Stimulated activated CD4-positive, alpha-beta T cell treated with anti-CD3 and anti-CD28 coated beads, Interleukin-1b, Interleukin-23, amount 100 ng/mL, for 24 hours (primary cell): ENCODE measurements around the gene COL27A1.

Experiments used
- DNase-seq, 4 experiments: peaks; one replicate each; pipeline ENCODE4 v3.0.0-alpha.2; 2020; ENCODE audit warnings: low read depth in 4 of 4, low spot score in 1 of 4

COL27A1 gene

GRCh38 chr9:114336157-114336556 lies 180.8 kb downstream of the COL27A1 start:
- no peak for DNase-seq

DNA sequence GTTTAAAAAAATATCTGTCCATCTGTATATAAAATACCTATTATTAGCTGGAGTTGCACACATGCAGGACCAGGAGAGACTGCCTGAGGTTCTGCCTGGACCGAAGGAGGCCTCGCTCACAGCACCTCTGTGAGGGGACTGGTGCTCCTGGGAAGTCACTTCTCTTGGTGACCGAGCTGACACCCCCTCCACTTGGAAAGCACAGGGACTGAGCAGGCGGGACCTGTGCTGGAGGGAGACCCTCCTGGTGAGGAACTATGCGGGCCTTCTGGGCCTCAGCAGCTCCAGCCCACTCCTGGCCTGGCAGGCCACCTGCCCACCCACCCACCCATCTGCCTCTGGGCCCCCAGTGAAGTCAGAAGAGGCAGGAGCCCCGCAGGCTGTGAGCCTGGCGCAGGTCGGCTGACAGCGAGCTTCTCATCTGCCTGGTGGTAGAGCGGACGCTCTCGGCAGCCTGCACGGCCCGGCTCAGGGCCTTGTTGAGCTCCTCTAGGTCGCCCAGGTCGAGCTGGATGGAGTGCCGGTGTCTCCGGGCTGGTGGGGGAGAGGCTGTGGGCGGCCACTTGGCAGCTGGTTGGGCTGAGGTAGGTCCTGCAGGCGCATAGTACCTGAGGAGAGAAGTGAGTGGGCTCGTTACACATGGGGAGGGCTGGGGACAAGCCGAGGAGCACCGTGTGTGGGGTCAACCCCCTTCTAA lies 181.5 kb downstream of the COL27A1 start:
- DNase-seq, result no peak

GRCh38 chr9:114338187-114338586 lies 182.8 kb downstream of the COL27A1 start:
- DNase-seq, result no peak

DNA sequence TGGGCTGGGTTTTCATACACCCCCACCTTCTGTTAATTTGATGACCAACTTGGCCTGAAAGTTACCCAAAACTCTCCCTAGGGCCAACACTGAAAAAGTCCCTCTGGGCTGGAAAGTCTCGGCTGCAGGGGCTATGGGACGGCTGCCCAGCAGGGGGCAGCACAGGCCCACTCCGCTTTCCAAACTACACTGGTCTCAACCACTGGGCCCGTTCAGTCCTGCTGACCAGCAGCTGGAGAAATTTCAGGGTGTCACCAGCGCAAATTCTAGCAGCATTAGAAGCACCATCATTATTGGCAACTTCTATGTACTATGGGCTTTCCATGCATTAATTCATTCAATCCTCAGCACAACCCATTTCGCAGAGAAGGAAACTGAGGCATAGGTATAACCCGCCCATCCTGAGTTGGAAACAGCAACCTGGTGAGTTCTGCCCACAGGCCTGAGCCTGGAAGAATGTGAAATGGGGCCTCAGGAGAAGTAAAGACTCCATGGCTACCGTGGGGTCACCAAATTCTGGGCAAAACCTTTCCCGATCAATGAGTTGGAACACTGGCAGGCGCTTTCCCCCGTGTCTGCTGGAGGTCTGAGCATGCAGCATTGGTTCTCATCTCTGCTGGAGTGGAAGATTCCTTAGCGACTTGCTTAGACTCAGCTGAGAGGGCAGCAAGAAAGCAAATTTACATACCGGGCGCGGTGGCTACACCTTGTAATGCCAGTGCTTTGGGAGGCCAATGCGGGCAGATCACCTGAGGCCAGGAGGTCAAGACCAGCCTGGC lies 184.0 kb downstream of the COL27A1 start:
- peak in 3 of 4 experiments; percentile 30 to 48 (median 44) for DNase-seq

- DNase-seq, result no peak
These were observed 186.0 kb downstream of the COL27A1 start for GRCh38 chr9:114341152-114341830.

- no peak for DNase-seq
These were observed 186.7 kb downstream of the COL27A1 start for GRCh38 chr9:114341991-114342390.

DNA sequence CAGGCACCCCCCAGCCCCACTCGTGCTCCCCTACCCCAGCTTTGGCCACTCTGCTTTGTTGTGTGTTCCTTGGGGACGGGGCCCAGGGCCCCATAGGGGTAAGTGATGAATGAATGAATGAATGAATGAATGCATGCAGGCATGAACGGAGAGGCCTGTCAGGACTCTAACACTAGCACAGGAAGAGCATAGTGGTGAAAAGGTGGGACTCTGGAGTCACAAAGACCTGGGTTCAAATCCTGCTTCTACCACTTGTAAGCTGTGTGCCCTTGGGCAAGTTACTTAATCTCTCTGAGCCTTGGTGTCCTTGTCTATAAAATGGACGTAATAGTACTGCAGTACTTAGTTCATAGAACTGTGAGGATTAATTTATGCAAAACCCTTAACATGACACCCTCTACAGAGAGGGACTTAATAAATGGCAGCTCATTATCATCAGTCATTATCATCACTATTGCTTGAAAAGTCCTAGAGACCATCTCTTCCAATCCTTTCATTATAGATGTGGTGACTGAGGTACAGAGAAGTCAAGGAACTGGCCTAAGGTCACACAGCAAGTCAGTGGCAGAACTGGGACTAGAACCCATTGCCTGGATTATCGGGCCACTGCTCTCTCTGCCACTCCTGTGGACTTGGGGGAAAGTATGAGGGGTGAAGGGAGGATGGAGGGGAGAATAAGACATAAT lies 187.6 kb downstream of the COL27A1 start:
- DNase-seq, result no peak

DNA sequence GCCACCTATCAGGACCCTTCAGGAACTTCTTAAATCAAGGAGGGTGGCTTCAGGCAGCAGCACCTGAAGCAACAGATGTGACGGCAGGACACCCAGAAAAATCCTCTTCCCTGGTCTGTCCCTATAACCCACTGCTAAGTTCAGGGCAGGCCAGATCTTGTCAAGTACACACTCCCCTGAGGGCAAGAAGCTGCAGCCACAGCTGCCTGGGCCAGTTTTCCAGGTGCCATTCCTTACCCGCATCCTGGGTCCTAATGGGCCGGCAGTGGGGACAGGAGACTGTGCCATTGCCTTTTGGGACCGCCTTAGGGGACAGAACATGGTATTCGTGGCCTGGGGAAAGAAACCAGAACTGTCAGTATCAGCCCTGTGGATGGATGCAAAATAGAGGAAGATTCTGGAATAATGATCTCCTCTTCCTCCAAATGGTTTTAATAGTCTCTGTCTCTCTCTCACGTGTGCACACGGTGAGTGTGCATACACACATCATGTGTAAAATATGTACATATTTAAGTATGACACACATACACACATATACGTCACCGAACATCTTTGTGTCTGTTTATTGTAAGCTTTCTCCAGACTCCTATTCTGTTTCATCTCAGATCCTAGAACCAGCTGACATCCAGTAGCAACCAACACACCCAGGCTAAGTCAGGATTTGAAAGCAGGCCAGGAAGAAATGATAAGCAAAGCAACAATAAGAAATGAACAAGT lies 188.3 kb downstream of the COL27A1 start:
- DNase-seq, result no peak

- no peak for DNase-seq
These were observed 188.8 kb downstream of the COL27A1 start for GRCh38 chr9:114344188-114344566.

DNA sequence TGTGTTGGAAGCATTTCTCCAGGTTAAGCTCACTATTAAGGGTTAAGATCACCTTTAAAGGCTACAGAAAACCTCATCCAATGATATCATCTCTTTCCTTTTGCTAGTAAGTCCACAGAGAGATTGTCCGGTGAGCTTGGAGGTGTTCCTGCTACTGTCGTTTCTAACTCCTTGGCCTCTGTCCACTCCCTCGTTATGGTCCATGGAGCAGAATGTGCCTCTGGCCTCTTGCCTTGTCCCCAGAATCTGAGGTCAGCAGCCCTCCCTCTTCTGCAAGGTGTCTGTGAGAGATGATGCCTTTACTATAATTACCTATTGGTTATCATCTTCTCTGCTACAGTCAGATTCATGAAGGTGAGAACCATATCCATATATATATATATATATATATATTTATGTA lies 189.4 kb downstream of the COL27A1 start:
- no peak for DNase-seq

- no peak for DNase-seq
These were observed 190.2 kb downstream of the COL27A1 start for GRCh38 chr9:114345493-114346065.

GRCh38 chr9:114346146-114346545 lies 190.8 kb downstream of the COL27A1 start:
- no peak for DNase-seq

- DNase-seq, result no peak
These were observed 192.3 kb downstream of the COL27A1 start for GRCh38 chr9:114347675-114348074.

DNA sequence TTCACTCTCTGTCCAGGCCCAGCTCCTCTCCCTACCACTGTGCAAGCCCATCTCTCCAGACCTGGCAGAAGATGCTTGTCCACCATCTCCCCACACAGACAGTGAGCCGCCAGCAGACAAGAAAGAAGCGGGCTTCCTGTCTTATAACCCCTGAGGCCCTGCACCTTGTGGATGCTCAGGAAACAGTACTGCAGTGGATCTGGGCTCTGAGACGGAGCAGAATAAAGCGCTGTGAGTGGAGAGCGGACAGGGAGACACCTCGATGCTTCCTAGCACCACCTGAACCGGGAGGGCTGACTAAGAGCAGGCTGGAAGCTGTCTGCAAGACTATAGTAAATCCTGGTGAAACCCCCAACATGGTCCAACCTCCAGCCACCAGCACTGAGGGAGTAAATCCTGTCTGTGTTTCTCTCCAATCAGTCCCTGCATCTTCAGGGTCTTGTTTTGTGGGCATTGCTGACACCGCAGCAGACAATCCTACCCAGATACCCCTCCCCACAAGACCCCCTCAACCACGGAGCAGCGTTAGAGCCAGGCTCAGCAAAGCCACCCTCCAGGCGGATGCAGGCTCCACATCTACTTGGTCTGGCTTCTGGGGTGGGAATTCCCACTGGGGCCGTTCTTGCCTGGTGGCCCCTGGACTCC lies 193.0 kb downstream of the COL27A1 start:
- DNase-seq, result no peak

DNA sequence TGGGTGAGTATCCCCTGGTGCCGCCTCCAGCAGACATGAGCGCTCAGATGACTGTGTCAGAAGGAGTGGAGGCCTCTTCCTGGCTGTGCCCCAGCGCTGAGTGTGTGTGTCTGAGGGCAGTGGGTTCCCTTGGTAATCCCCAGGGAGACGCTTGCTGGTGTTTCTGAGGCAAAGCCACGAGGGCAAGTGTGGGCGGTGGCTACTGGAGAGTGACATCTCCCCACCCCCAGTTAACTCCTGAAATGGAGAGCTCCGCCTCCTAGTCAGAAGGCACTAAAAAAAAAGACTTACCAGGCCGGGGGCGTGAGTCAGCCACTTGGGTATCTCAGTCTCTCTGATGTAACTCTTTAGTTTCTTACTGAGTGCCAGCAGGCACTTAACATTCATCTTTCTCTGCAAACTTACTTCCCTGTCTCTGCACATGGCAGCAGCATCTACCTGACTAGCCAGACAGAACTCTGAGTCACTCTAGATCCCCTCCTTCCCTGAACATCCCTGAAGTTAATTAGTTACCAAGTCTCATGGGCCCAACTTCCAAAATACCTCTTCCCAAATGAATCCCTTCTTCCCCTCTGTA lies 193.7 kb downstream of the COL27A1 start:
- DNase-seq, result peak; percentile 61 to 90 (median 73)

GRCh38 chr9:114349713-114350480 lies 194.6 kb downstream of the COL27A1 start:
- DNase-seq, result no peak

- DNase-seq, result no peak
These were observed 195.5 kb downstream of the COL27A1 start for GRCh38 chr9:114350636-114351401.

DNA sequence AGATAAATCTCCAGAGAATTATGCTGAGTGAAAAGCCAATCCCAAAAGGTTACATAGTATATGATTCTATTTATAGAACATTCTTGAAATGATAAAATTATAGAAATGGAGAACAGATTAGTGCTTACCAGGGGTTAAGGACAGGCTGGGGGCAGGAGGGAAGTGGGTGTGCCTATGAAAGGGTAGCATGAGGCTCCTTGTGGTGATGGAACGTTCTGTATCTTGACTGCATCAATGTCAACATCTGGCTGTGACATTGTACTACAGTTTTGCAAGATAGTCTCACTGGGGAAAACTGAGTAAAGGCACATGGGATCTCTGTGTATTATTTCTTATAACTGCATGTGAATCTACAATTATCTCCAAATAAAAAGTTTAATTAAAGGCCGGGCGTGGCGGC lies 196.6 kb downstream of the COL27A1 start:
- DNase-seq, result no peak
